ENCODE results near the gene PLEKHM3. TPM values are rescaled to one million over a fixed set of nuclear protein-coding genes. Genes with fewer than 3 reads are reported as not detected.

The PLEKHM3 gene
- total RNA-seq, 1 donor from 2014 or later = 10.4 TPM

- no peak overlapping the region for H3K27ac Mint-ChIP-seq (ENCODE audit: unreplicated experiment)
- TF ChIP-seq CTCF (IDR thresholded peaks at IDR 0.05; ENCODE audit: unreplicated experiment) = no peak
- H3K36me3 Mint-ChIP-seq (ENCODE audit: low read depth, unreplicated experiment) = peaks cover 5% of the 10 kb centered on the region
- no peaks in the 10 kb centered on the region for H3K27me3 Mint-ChIP-seq (ENCODE audit: unreplicated experiment)
- H3K4me3 Mint-ChIP-seq (ENCODE audit: unreplicated experiment) = peak overlapping the region; percentile 5
- H3K4me1 Mint-ChIP-seq (ENCODE audit: unreplicated experiment) = peaks cover 9% of the 10 kb centered on the region
- H3K9me3 Mint-ChIP-seq (ENCODE audit: unreplicated experiment) = no peaks in the 10 kb centered on the region
- no peak for DNase-seq (ENCODE audit: low spot score)
Measured at GRCh38 chr2:208017721-208018120, 7.6 kb downstream of the PLEKHM3 start.

- no peak overlapping the region for H3K4me3 Mint-ChIP-seq (ENCODE audit: unreplicated experiment)
- peaks cover 5% of the 10 kb centered on the region for H3K36me3 Mint-ChIP-seq (ENCODE audit: low read depth, unreplicated experiment)
- H3K4me1 Mint-ChIP-seq (ENCODE audit: unreplicated experiment) = peaks cover 9% of the 10 kb centered on the region
- DNase-seq (ENCODE audit: low spot score) = no peak
- H3K9me3 Mint-ChIP-seq (ENCODE audit: unreplicated experiment) = no peaks in the 10 kb centered on the region
- TF ChIP-seq CTCF (IDR thresholded peaks at IDR 0.05; ENCODE audit: unreplicated experiment) = no peak
- H3K27ac Mint-ChIP-seq (ENCODE audit: unreplicated experiment) = no peak overlapping the region
- no peaks in the 10 kb centered on the region for H3K27me3 Mint-ChIP-seq (ENCODE audit: unreplicated experiment)
Measured at GRCh38 chr2:208015475-208015874, 9.9 kb downstream of the PLEKHM3 start.

GRCh38 chr2:208013285-208014178, 11.8 kb downstream of the PLEKHM3 start:
- TF ChIP-seq CTCF (IDR thresholded peaks at IDR 0.05; ENCODE audit: unreplicated experiment) = no peak
- DNase-seq (ENCODE audit: low spot score) = no peak
- Mint-ChIP-seq H3K9me3 (ENCODE audit: unreplicated experiment) (no peaks in the 10 kb centered on the region), H3K4me3 (ENCODE audit: unreplicated experiment) (no peak overlapping the region), H3K36me3 (ENCODE audit: low read depth, unreplicated experiment) (peaks cover 5% of the 10 kb centered on the region), H3K27me3 (ENCODE audit: unreplicated experiment) (peaks cover 1% of the 10 kb centered on the region), H3K4me1 (ENCODE audit: unreplicated experiment) (peaks cover 9% of the 10 kb centered on the region), H3K27ac (ENCODE audit: unreplicated experiment) (no peak overlapping the region)

- no peak overlapping the region for H3K4me3 Mint-ChIP-seq (ENCODE audit: unreplicated experiment)
- no peak overlapping the region for H3K27ac Mint-ChIP-seq (ENCODE audit: unreplicated experiment)
- H3K27me3 Mint-ChIP-seq (ENCODE audit: unreplicated experiment) = peaks cover 1% of the 10 kb centered on the region
Measured at GRCh38 chr2:208012449-208012848, 12.9 kb downstream of the PLEKHM3 start.

More at GRCh38 chr2:208012449-208012848, 12.9 kb downstream of the PLEKHM3 start:
- H3K36me3 Mint-ChIP-seq (ENCODE audit: low read depth, unreplicated experiment) = peaks cover under 1% of the 10 kb centered on the region
- peaks cover 9% of the 10 kb centered on the region for H3K4me1 Mint-ChIP-seq (ENCODE audit: unreplicated experiment)
- H3K9me3 Mint-ChIP-seq (ENCODE audit: unreplicated experiment) = no peaks in the 10 kb centered on the region
- TF ChIP-seq CTCF (IDR thresholded peaks at IDR 0.05; ENCODE audit: unreplicated experiment) = no peak
- DNase-seq (ENCODE audit: low spot score) = no peak
